Activated CD4-positive, alpha-beta T cell treated with anti-CD3 and anti-CD28 coated beads, Interleukin-2, amount 10 ng/mL, durations not matched to agents 24 days and 14 days (primary cell): Measurements from ENCODE around the gene NDUFS7. TPM values are rescaled to one million over a fixed set of nuclear protein-coding genes. Genes with fewer than 3 reads are reported as not detected.

ENCODE experiments used
- DNase-seq: peaks from one replicate; pipeline ENCODE4 v3.0.0; 2022
- H3K27ac Mint-ChIP-seq: one replicate; pipeline ENCODE4 v1.8.0; 2022; ENCODE audit warnings: mild to moderate bottlenecking, mixed read lengths
- H3K27me3 Mint-ChIP-seq: one replicate; pipeline ENCODE4 v1.8.0; 2022; ENCODE audit warnings: mixed read lengths
- H3K36me3 Mint-ChIP-seq: one replicate; pipeline ENCODE4 v1.8.0; 2022; ENCODE audit warnings: low read depth, mild to moderate bottlenecking, mixed read lengths
- H3K4me1 Mint-ChIP-seq: one replicate; pipeline ENCODE4 v1.8.0; 2021; ENCODE audit warnings: mixed read lengths
- H3K4me3 Mint-ChIP-seq: one replicate; pipeline ENCODE4 v1.8.0; 2022; ENCODE audit warnings: mild to moderate bottlenecking, moderate library complexity, mixed read lengths
- H3K9me3 Mint-ChIP-seq: one replicate; pipeline ENCODE4 v1.8.0; 2021; ENCODE audit warnings: mixed read lengths
- intact Hi-C: fragments of 100-400 bp; cut with micrococcal nuclease; formaldehyde crosslinking; loops from one replicate; pipeline ENCODE4 v1.15.1; 2023
- total RNA-seq: library from RNA; stranded (reverse); gene quantifications from 2 replicates; pipeline ENCODE4 v1.2.3, GENCODE V29; 2022

The NDUFS7 gene
- total RNA-seq, 1 donor from 2014 or later, result 108 TPM

GRCh38 chr19:1426736-1427135, 43.0 kb downstream of the NDUFS7 start:
- no peaks in the 10 kb centered on the region for H3K27me3 Mint-ChIP-seq
- no peak overlapping the region for H3K4me3 Mint-ChIP-seq
- no peak overlapping the region for H3K27ac Mint-ChIP-seq
- no peaks in the 10 kb centered on the region for H3K9me3 Mint-ChIP-seq
- intact Hi-C loops, result no loop called here
- H3K36me3 Mint-ChIP-seq, result peaks cover 40% of the 10 kb centered on the region
- DNase-seq, result no peak
- no peaks in the 10 kb centered on the region for H3K4me1 Mint-ChIP-seq

DNA sequence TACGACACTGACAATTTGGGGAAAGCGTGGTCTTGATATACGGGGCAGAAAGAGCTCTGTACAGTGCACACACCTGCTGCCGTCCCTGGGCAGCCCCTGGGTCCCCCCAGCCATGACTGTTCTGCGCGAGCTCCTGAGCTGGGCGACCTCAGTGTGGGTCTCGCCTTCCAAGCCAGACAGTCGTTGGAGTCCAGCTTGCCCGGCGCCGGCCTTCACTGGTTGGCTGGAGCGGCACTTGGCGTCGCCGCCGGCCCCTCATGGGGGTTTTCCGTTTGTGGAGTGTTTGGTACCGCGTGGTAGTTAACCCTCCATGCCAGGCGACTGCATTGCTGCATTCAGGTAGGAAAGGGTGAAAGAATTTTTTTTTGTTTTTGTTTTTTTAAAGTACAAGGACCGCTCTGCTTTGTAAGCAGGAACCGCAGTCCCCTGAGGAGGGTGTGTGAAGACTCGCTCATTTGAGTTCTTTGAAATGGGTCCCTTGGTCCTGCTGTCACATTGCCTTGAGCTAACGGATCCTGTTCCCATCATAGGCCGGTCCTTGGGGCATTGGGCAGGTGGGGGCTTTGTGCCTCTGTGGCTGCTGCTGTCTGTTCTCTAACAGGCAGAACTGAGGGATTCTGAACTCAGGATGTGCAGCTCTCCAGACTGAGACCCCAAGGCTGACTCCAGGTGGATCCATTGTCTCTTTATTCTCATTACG, 43.7 kb downstream of the NDUFS7 start:
- no peak for DNase-seq
- Mint-ChIP-seq H3K27ac (no peak overlapping the region), H3K9me3 (no peaks in the 10 kb centered on the region), H3K4me1 (no peaks in the 10 kb centered on the region), H3K27me3 (no peaks in the 10 kb centered on the region), H3K36me3 (peaks cover 41% of the 10 kb centered on the region), H3K4me3 (no peak overlapping the region)
- intact Hi-C loops, result no loop called here

DNA sequence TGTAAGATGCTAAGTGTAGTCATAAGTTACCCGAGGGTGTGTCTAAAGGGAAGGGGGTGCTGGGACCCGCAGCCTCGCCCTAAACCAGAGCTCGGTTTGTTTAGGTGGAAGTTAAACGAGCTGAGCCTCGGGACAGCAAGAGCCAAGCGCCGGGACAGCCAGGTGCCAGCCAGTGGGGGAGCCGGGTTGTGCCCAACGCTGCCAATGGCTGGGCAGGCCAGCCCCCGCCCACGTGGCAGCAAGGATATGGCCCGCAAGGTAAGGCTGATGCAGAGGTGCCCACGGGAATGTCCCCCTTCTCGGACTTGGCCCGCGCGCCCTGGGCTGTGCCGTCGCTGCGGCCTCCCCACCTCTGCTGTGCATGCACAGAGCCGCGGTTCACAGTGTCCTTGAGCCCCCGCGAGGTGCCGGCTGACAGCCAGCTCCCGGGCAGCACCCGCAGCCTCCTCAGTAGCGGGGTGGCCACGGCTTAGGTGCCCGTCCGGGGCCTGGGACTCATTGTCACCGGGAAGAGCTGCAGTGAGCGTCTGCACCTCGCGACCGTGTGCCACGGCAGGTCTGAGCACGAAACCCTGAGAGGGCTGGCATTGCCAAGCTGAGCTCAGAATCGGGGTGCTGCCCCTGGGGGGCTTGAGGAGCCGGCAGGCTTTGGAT, 45.2 kb downstream of the NDUFS7 start:
- peaks cover 35% of the 10 kb centered on the region for H3K36me3 Mint-ChIP-seq
- no peaks in the 10 kb centered on the region for H3K9me3 Mint-ChIP-seq
- H3K27ac Mint-ChIP-seq, result no peak overlapping the region
- no peaks in the 10 kb centered on the region for H3K27me3 Mint-ChIP-seq
- no peak for DNase-seq
- no peaks in the 10 kb centered on the region for H3K4me1 Mint-ChIP-seq
- no peak overlapping the region for H3K4me3 Mint-ChIP-seq
- intact Hi-C loops, result no loop called here

GRCh38 chr19:1429750-1430149, 46.0 kb downstream of the NDUFS7 start:
- no peak for DNase-seq
- Mint-ChIP-seq H3K36me3 (peaks cover 30% of the 10 kb centered on the region), H3K4me1 (no peaks in the 10 kb centered on the region), H3K27ac (no peak overlapping the region), H3K4me3 (no peak overlapping the region), H3K27me3 (no peaks in the 10 kb centered on the region), H3K9me3 (no peaks in the 10 kb centered on the region)
- intact Hi-C loops, result no loop called here

DNA sequence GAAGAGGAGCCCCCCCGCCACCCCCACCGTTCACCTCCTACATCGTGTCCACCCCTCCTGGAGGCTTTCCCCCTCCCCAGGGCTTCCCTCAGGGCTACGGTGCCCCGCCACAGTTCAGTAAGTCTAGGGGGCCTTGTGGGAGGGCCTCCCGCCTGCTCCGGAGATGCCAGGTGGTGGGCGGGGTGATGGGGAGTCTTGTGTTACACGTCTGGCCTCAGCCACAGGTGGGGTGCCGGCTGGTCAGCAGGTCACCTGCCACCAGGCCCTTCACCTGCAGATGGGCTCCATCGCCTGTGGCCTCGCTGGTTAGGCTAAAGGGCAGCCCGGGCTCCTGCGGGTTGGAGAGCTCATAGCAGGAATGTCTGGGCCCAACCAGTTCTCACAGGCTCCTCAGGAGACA, 46.5 kb downstream of the NDUFS7 start:
- H3K27me3 Mint-ChIP-seq, result no peaks in the 10 kb centered on the region
- H3K36me3 Mint-ChIP-seq, result peaks cover 27% of the 10 kb centered on the region
- intact Hi-C loops, result no loop called here
- H3K27ac Mint-ChIP-seq, result no peak overlapping the region
- H3K4me1 Mint-ChIP-seq, result no peaks in the 10 kb centered on the region
- H3K9me3 Mint-ChIP-seq, result no peaks in the 10 kb centered on the region
- no peak for DNase-seq
- no peak overlapping the region for H3K4me3 Mint-ChIP-seq

GRCh38 chr19:1431759-1432506, 48.2 kb downstream of the NDUFS7 start:
- intact Hi-C loops, result no loop called here
- no peaks in the 10 kb centered on the region for H3K27me3 Mint-ChIP-seq
- no peak overlapping the region for H3K4me3 Mint-ChIP-seq
- H3K36me3 Mint-ChIP-seq, result peaks cover 27% of the 10 kb centered on the region
- no peaks in the 10 kb centered on the region for H3K9me3 Mint-ChIP-seq
- H3K4me1 Mint-ChIP-seq, result no peaks in the 10 kb centered on the region
- H3K27ac Mint-ChIP-seq, result no peak overlapping the region
- DNase-seq, result no peak

DNA sequence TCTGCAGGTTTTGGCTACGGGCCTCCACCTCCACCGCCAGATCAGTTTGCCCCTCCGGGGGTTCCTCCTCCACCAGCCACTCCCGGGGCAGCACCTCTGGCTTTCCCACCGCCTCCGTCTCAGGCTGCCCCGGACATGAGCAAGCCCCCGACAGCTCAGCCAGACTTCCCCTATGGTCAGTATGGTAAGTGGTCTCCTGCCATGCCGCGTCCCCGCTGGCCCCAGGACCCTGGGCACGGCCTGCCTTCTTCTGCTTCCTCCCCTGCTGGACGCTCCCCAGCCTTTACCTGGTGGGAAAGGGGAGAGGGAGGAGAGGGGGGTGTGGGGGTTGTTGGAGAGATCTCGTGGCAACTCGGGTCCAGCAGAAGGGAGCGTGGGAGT, 48.8 kb downstream of the NDUFS7 start:
- peaks cover 27% of the 10 kb centered on the region for H3K36me3 Mint-ChIP-seq
- intact Hi-C loops, result no loop called here
- peaks cover under 1% of the 10 kb centered on the region for H3K4me1 Mint-ChIP-seq
- H3K4me3 Mint-ChIP-seq, result no peak overlapping the region
- H3K27ac Mint-ChIP-seq, result no peak overlapping the region
- H3K9me3 Mint-ChIP-seq, result no peaks in the 10 kb centered on the region
- DNase-seq, result no peak
- H3K27me3 Mint-ChIP-seq, result no peaks in the 10 kb centered on the region

DNA sequence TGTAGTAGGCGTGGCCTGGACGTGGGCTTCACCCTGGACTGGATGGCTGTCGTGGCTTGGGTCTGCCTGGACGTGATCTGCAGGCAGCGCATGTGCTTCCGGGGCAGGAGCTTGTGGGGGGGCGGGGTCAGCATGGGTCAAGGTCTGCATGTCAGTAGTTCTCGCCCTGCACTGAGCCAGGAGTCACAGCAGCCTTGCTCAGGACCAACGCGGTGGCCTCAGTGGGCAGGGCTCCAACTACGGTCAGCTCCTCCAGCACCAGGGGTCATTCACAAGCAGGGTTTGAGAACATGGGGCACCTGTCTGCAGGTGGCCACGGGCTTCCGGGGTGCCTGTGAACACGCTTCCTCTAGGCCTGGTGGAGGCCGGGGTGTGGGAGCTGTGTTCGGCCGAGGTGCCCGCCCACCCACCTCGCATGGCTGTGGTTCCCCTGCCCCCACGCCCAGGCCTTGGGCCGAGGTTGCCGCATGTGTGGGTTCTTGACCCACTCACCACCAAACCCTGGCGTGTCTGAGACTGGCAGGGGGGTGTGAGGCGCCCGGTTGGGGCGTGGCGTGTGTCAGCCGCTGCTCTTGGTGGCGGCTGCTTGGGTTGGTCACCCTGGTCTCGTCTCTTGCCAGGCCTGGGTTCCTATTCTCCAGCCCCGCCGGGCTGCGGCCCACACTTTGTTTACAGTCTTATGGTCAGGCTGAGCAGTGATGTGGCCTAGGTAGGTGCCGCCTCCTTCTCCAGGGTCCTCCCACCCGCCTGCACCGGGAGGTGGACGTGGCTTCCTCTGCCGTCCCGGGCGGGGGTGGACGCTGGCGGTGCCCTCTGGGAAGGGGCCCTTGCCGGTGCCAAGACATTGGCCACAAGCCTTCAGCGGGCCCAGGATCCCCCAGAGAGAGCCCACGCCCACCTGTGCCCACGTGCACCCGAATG, 49.7 kb downstream of the NDUFS7 start:
- Mint-ChIP-seq H3K9me3 (no peaks in the 10 kb centered on the region), H3K4me1 (peaks cover 8% of the 10 kb centered on the region), H3K36me3 (peaks cover 26% of the 10 kb centered on the region), H3K27me3 (no peaks in the 10 kb centered on the region), H3K4me3 (no peak overlapping the region), H3K27ac (no peak overlapping the region)
- DNase-seq, result no peak
- intact Hi-C loops, result no loop called here

GRCh38 chr19:1434040-1434366, 50.3 kb downstream of the NDUFS7 start:
- Mint-ChIP-seq H3K27ac (no peak overlapping the region), H3K4me1 (peaks cover 8% of the 10 kb centered on the region), H3K9me3 (no peaks in the 10 kb centered on the region), H3K27me3 (no peaks in the 10 kb centered on the region), H3K36me3 (peaks cover 28% of the 10 kb centered on the region), H3K4me3 (no peak overlapping the region)
- DNase-seq, result no peak
- intact Hi-C loops, result no loop called here

DNA sequence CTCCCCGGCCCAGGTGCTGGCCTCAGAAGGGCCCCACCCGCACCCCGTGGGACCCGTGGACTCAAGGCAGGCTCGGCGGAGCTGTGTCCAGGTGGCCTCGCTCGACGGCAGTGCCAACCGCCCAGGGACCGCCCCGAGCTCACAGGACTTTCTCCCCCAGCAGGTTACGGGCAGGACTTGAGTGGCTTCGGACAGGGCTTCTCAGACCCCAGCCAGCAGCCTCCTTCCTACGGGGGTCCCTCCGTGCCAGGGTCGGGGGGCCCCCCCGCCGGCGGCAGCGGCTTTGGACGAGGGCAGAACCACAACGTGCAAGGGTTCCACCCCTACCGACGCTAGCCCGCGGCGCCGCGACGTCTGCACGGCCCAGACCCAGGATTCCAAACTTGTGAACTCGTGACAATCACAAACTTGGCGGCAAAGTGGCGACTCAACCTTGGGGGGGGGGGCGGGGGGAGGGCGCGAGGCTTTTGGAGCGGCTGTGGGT, 50.9 kb downstream of the NDUFS7 start:
- Mint-ChIP-seq H3K4me3 (no peak overlapping the region), H3K9me3 (no peaks in the 10 kb centered on the region), H3K27ac (no peak overlapping the region), H3K27me3 (no peaks in the 10 kb centered on the region), H3K4me1 (peaks cover 9% of the 10 kb centered on the region), H3K36me3 (peaks cover 34% of the 10 kb centered on the region)
- intact Hi-C loops, result loop anchor here (5.0 kb wide), 1 partner anchor 43 kb away; the partner anchor contains the start of gene C19orf25
- DNase-seq, result no peak

DNA sequence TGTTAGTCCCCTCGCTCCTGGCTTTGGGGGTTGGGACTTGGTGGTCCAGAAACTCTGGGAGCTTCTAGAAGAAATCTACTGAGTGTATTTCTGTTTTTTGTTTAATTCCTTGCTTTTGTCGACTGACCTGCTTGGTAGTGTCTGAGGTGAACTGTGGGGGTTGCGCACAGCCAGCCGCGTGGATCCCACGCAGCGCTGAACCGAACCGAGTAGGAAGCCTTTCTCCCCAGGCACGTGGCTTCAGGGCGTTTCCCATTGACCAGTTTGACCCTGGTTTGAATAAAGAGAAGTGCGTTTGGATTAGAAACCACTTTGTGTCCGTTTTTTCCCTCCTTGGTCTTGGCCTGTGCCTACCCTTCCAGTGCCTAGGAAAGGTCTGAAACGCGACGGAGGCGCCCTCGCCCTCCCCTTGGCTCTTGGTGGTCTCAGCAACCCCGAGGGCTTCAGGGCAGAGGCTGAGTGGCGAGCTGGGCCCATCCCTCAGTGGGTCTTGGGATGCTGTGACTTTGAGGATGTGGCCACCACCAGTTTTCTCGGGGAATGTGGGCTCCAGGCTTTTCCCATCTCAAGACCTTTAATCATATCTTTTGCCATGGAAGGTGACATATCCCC, 51.8 kb downstream of the NDUFS7 start:
- no peak overlapping the region for H3K27ac Mint-ChIP-seq
- DNase-seq, result no peak
- no peak overlapping the region for H3K4me3 Mint-ChIP-seq
- no peaks in the 10 kb centered on the region for H3K9me3 Mint-ChIP-seq
- H3K27me3 Mint-ChIP-seq, result no peaks in the 10 kb centered on the region
- H3K36me3 Mint-ChIP-seq, result peaks cover 39% of the 10 kb centered on the region
- H3K4me1 Mint-ChIP-seq, result peaks cover 13% of the 10 kb centered on the region
- intact Hi-C loops, result loop anchor here (5.0 kb wide), 1 partner anchor 42 kb away; the partner anchor contains the start of gene C19orf25

DNA sequence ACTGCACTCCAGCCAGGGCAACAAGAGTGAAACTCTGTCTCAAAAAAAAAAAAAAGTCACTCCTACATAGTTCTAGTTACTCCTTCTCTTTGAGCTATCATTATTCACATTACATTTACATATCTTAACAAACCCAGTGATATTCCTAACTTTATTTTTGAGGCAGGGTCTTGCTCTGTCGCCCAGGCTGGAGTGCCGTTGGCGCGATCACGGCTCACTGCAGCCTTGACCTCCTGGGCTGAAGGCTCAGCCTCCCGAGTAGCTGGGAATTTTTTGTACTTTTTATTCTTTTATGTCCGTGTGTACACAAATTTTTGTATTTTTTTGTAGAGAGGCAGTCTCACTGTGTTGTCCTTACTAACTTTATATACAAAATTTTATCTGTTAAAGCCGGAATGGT, 53.9 kb downstream of the NDUFS7 start:
- Mint-ChIP-seq H3K4me1 (peaks cover 16% of the 10 kb centered on the region), H3K9me3 (no peaks in the 10 kb centered on the region), H3K36me3 (peaks cover 49% of the 10 kb centered on the region), H3K27me3 (no peaks in the 10 kb centered on the region), H3K4me3 (peak overlapping the region; percentile 93), H3K27ac (no peak overlapping the region)
- intact Hi-C loops, result loop anchor here (1.0 to 5.0 kb wide), 2 partner anchors 30 to 40 kb away; partner anchors contain the start of genes C19orf25 and DAZAP1
- no peak for DNase-seq
